AG09319 (cell line): ENCODE results near the gene MRPS18B.
"Not testable (repeated sequence)": the region's sequence is repeated elsewhere in the genome, so short reads cannot be mapped to it uniquely, and the experiment has no call there.

Experiments
- DNase-seq: peaks from one replicate; pipeline ENCODE4 v3.0.0-alpha.2; 2010; ENCODE audit warnings: low read depth; ENCODE audit errors: extremely low read depth
- CTCF ChIP-seq: IDR thresholded peaks from 2 replicates; pipeline ENCODE4 v1.5.1; 2011; ENCODE audit warnings: low read depth, mild to moderate bottlenecking, inconsistent platforms, low read length, moderate library complexity

MRPS18B gene

DNA sequence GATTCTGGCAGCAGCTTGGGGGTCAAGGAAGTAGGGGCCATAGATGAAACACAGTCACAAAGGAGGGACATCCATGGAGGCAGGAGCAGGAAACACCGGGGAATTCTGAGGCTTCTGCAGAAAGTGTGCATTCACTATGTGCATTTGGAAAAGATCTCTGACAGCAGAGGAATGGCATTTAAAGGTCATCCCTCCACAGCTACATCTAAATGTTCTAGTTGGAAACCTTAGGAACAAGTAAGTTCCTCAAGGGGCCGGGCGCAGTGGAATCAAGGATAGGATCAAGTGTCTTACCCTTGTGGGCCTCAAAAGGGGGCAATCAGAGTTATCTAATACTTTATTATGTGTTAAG lies 38.1 kb downstream of the MRPS18B start:
- no peak for TF ChIP-seq CTCF

GRCh38 chr6:30656513-30656912 lies 38.9 kb downstream of the MRPS18B start:
- DNase-seq, result no peak

More for the DNA sequence above, 38.1 kb downstream of the MRPS18B start:
- no peak for DNase-seq

DNA sequence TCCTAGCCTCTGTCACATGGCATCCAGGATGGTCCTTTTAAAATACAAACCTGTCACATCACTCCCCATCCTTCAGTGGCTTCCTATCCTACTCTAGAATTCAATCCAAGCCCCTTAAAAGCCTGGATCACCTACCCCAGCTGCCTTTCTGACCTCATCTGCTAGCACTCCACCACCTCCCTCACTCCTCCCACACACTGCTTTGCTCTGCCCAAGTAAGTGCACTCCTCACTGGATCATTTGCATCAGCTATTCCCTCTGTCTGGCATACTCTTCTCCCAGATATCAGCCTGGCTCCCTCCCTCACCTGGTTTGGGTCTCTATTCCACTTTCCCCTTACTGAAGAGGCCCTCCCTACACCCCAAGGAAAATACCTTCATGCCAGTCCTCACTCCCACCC lies 39.8 kb downstream of the MRPS18B start:
- TF ChIP-seq CTCF, result no peak
- DNase-seq, result no peak

More at GRCh38 chr6:30656513-30656912, 38.9 kb downstream of the MRPS18B start:
- no peak for TF ChIP-seq CTCF

- DNase-seq, result not testable (repeated sequence)
Observed at GRCh38 chr6:30657922-30658321, 40.3 kb downstream of the MRPS18B start.

DNA sequence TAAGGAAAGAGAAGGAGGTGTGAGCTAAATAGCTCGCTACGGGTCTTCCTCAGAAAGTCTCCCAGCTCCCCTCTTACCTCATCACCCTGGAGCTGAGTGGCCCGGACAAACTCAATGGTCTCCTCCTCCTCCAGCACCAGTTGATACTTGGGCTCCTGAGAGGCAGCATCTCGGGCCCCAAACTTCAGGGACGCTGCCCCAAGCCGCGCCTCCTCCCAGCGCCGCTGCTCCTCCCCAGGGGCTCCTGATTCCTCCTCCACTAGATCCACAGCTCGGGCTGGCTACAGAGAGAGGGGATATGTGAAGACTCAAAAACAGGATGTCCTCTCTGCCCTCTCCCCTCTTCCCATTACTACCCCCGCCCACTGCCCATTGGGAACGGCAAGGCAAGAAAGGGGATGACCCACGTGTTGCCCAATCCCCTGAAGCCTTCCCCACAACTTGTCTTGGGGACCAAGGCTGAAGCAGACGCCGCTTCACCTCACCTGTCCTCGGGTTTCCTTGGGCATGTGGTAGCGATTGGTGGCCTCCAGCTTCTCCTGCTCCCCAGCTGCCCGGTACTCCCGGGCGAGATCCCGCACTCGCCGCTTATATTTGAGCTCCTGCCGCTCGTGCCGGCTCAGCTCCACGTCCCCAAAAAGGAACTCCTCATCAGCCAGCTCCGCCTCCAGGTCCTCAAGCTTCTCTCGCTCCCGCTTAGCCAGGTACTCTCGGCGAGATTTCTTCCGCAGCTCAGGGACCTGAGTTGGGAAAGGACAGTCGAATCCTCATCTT lies 47.5 kb downstream of the MRPS18B start:
- TF ChIP-seq CTCF, result no peak
- no peak for DNase-seq

GRCh38 chr6:30666300-30666699 lies 48.7 kb downstream of the MRPS18B start:
- DNase-seq, result not testable (repeated sequence)

DNA sequence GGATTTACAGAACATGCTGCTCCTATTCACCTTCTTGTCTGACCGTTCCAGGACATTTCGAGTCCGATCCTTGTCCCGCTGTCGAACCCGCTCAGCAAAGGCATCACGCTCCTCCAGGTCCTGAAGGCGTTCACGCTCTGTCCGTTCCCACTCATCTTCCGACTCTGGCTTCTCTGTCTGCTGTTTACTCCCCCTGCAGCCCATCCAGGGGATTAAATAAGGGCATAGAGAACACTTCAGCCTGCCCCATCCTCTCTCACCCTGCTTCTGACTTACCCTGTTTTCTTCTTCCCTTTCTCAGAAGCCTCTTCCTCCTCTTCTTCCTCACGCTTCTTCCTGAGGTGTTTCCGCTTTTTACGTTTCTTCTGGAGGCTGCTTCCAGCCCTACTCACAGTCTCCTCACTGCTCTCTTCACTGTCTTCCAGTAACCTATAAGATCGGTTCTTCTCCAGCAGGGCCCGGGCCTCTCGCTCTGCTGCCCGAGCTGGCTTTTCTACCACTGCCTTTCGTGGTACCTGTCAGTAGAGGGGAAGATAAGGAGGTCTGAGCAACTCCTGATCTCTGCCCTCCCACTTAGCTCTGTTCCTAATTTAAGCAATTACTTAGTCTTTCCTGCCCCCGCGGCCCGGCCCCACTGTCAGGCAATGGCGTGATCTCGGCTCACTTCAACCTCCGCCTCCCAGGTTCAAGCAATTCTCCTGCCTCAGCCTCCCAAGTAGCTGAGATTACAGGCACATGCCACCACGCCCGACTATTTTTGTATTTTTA lies 53.3 kb downstream of the MRPS18B start:
- TF ChIP-seq CTCF, result no peak
- DNase-seq, result no peak

DNA sequence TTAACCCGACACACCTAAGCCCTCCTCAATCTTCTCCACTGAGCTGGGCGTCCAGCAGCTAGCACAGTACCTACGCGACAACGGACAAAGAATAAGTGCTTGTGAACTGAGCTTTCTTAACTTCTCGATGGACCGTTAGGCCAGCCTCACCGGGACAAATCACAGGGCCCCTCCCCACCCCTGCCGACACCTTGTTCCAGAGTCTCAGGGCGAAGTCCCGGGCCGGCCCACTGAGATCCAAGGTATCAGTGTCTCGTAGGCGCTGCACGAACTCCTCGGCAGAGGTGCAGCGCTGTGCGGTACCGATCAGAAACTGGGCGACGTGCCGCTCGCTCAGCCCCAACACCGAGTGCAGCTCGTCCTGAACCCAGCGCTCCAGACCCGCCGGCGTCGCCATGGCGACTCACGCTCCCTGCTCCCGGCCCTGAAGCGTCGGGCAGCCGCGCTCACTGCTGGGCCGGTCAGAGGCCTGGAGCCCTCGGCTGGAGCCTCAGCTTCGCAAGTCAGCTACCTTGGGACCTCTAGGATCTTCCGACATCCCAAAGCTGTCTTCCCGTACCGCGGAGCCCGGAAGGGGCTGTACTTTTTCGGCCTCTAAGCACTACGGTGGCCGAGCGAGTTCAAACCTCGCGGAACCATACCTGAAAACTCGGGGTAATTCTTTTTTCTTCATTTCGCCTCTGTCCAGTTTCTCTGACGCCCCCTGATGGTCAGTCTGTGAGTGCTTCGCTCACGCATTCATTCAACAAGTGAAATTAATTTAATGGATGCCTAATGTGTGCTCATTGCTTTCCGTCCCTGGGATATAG lies 55.0 kb downstream of the MRPS18B start, which contains the start of gene DHX16:
TSS of gene DHX16 (minus strand) at position 562 of the 809 bp plus-strand sequence. CDS start at position 397, 165 bp downstream.
- DNase-seq, result peak; percentile 95
- peak; percentile 88 for TF ChIP-seq CTCF
